CD14-positive monocyte (primary cell): ENCODE data around the gene ADA. TPM values are rescaled to one million over a fixed set of nuclear protein-coding genes. Genes with fewer than 3 reads are reported as not detected.

ENCODE experiments used
- DNase-seq, 3 donors: peaks; one replicate each; pipeline ENCODE4 v3.0.0-alpha.2; 2011 to 2022
- H2AFZ ChIP-seq: 2 replicates; pipeline ENCODE4 v1.6.0; 2012; ENCODE audit warnings: mild to moderate bottlenecking, low read depth, low read length, inconsistent platforms; ENCODE audit not compliant: insufficient read depth, poor library complexity, severe bottlenecking
- H3K27ac ChIP-seq, 2 donors: 1 replicate in 1 of 2; 2 replicates in 1 of 2; pipeline ENCODE4 v1.5.1; 2012 to 2013; ENCODE audit warnings: low read length in 2 of 2, control low read depth in 1 of 2, inconsistent platforms in 1 of 2, low read depth in 1 of 2, mild to moderate bottlenecking in 1 of 2
- H3K27me3 ChIP-seq, 2 donors: one replicate each; pipeline versions ENCODE4 v1.6.0 to v1.6.1; 2011 to 2013; ENCODE audit warnings: low read length in 2 of 2; ENCODE audit not compliant: control insufficient read depth in 2 of 2, insufficient read depth in 2 of 2
- H3K36me3 ChIP-seq, 2 donors: replicated peaks in 1 of 2; 1 replicate in 1 of 2; 2 replicates in 1 of 2; pipeline versions ENCODE4 v1.5.1 to v1.6.1; 2012 to 2013; ENCODE audit warnings: low read length in 2 of 2, control low read depth in 1 of 2, inconsistent platforms in 1 of 2, mild to moderate bottlenecking in 1 of 2; ENCODE audit not compliant: insufficient read depth in 2 of 2, control insufficient read depth in 1 of 2
- H3K4me1 ChIP-seq, 2 donors: 1 replicate in 1 of 2; 2 replicates in 1 of 2; pipeline versions ENCODE4 v1.5.1 to v1.6.1; 2012 to 2013; ENCODE audit warnings: low read length in 2 of 2, control low read depth in 1 of 2, inconsistent platforms in 1 of 2, mild to moderate bottlenecking in 1 of 2, moderate library complexity in 1 of 2; ENCODE audit not compliant: insufficient read depth in 2 of 2, control insufficient read depth in 1 of 2
- H3K4me2 ChIP-seq: replicated peaks from 2 replicates; pipeline ENCODE3; 2012; ENCODE audit warnings: low read length, moderate library complexity, mild to moderate bottlenecking; ENCODE audit not compliant: poor library complexity, severe bottlenecking; ENCODE audit errors: extremely low read depth
- H3K4me3 ChIP-seq, 3 experiments: fragments of 200-600 bp in 1 of 3; sonication (generic) in 1 of 3; replicated peaks in 1 of 3; 1 replicate in 2 of 3; 2 replicates in 1 of 3; pipeline ENCODE4 v1.5.1; 2011 to 2013; ENCODE audit warnings: low read length in 3 of 3, mild to moderate bottlenecking in 3 of 3, control low read depth in 2 of 3, low read depth in 2 of 3, inconsistent platforms in 1 of 3, moderate library complexity in 1 of 3
- H3K79me2 ChIP-seq: 2 replicates; pipeline ENCODE4 v1.6.0; 2012; ENCODE audit warnings: mild to moderate bottlenecking, control low read depth, inconsistent platforms, low read length, moderate library complexity; ENCODE audit not compliant: insufficient read depth
- H3K9ac ChIP-seq: 2 replicates; pipeline ENCODE4 v1.6.0; 2017; ENCODE audit warnings: low read length, mild to moderate bottlenecking; ENCODE audit not compliant: insufficient read depth, poor library complexity, severe bottlenecking
- H3K9me3 ChIP-seq, 2 donors: replicated peaks in 1 of 2; 1 replicate in 1 of 2; 2 replicates in 1 of 2; pipeline versions ENCODE4 v1.5.1 to v1.6.1; 2012 to 2013; ENCODE audit warnings: low read length in 2 of 2, control low read depth in 1 of 2; ENCODE audit not compliant: control insufficient read depth in 1 of 2, insufficient read depth in 1 of 2
- H4K20me1 ChIP-seq: 2 replicates; pipeline ENCODE4 v1.6.0; 2012; ENCODE audit warnings: mild to moderate bottlenecking, low read length, control low read depth, moderate library complexity; ENCODE audit not compliant: insufficient read depth
- H3K27ac Mint-ChIP-seq, 7 donors: one replicate each; pipeline ENCODE4 v1.8.0; 2020; ENCODE audit warnings: mild to moderate bottlenecking in 7 of 7, mixed read lengths in 7 of 7, moderate library complexity in 6 of 7, inconsistent platforms in 2 of 7
- H3K27me3 Mint-ChIP-seq, 3 donors: one replicate each; pipeline ENCODE4 v1.8.0; 2021 to 2022; ENCODE audit warnings: low read depth in 3 of 3, mild to moderate bottlenecking in 3 of 3, mixed read lengths in 3 of 3, moderate library complexity in 3 of 3, inconsistent platforms in 1 of 3
- H3K36me3 Mint-ChIP-seq, 2 donors: one replicate each; pipeline ENCODE4 v1.8.0; 2020; ENCODE audit warnings: mixed read lengths in 2 of 2, inconsistent platforms in 1 of 2, mild to moderate bottlenecking in 1 of 2
- H3K4me1 Mint-ChIP-seq: one replicate; pipeline ENCODE4 v1.8.0; 2020; ENCODE audit warnings: mild to moderate bottlenecking, mixed read lengths
- H3K4me3 Mint-ChIP-seq, 2 donors: one replicate each; pipeline ENCODE4 v1.8.0; 2020; ENCODE audit warnings: mild to moderate bottlenecking in 2 of 2, mixed read lengths in 2 of 2, moderate library complexity in 1 of 2
- H3K9me3 Mint-ChIP-seq, 7 donors: one replicate each; pipeline ENCODE4 v1.8.0; 2020 to 2022; ENCODE audit warnings: mixed read lengths in 7 of 7, mild to moderate bottlenecking in 6 of 7, moderate library complexity in 6 of 7, inconsistent platforms in 2 of 7
- CTCF ChIP-seq: fragments of 200-600 bp; IDR thresholded peaks from one replicate; pipeline ENCODE4 v1.8.0; 2022; ENCODE audit warnings: antibody characterized with exemption, mild to moderate bottlenecking
- WGBS: methylation state at CpG from one replicate; pipeline ENCODE4 v1.1.5; 2013; ENCODE audit warnings: missing lambda C conversion rate; ENCODE audit not compliant: insufficient coverage; 5-methylcytosine and 5-hydroxymethylcytosine counted together
- intact Hi-C, 2 donors: fragments of 100-400 bp; cut with micrococcal nuclease; formaldehyde crosslinking; loops; one replicate each; pipeline versions ENCODE4 v1.15.0 to v1.15.1; 2023
- polyA plus RNA-seq, 3 donors: library from polyadenylated mRNA; depleted of rRNA in 1 of 3; unstranded in 2 of 3; stranded (reverse) in 1 of 3; fragments of 300-500 nt in 2 of 3; fragments of >200 nt in 1 of 3; fragmentation: Illumina TruSeq in 2 of 3; gene quantifications; 1 replicate in 2 of 3; 2 replicates in 1 of 3; pipeline ENCODE4 v1.2.3, GENCODE V29; 2012 to 2021

The ADA gene
- polyA plus RNA-seq, 3 donors, result 11.1 to 17.2 (median 15.6) TPM

- Mint-ChIP-seq H3K4me3 (no peak overlapping the region), H3K36me3 (peaks cover 0 to 2% of the 10 kb centered on the region in 2 donors), H3K9me3 (peaks cover 0 to 8% (median 5%) of the 10 kb centered on the region in 7 donors), H3K4me1 (peaks cover 50% of the 10 kb centered on the region), H3K27me3 (peaks cover 1 to 5% (median 4%) of the 10 kb centered on the region in 3 donors), H3K27ac (peak overlapping the region in 5 of 7 donors; percentile 21 to 88 (median 42))
- H3K4me3 ChIP-seq, result no peak overlapping the region
- H4K20me1 ChIP-seq, result no peaks in the 10 kb centered on the region
- H3K9ac ChIP-seq, result no peak overlapping the region
- H3K79me2 ChIP-seq, result no peaks in the 10 kb centered on the region
- intact Hi-C loops, result loop anchor here in 1 of 2 donors (10.0 kb wide), 1 partner anchor 323 kb away; the partner anchor contains the start of genes STK4 and TOMM34
- no peak overlapping the region for H3K27ac ChIP-seq
- no peaks in the 10 kb centered on the region for H3K27me3 ChIP-seq
- TF ChIP-seq CTCF, result no peak
- peaks cover 50 to 53% of the 10 kb centered on the region in 2 donors for H3K4me1 ChIP-seq
- H3K4me2 ChIP-seq, result no peak overlapping the region
- no peak for DNase-seq
- H3K36me3 ChIP-seq, result no peaks in the 10 kb centered on the region
- H3K9me3 ChIP-seq, result peaks cover 0 to 5% of the 10 kb centered on the region in 2 donors
- H2AFZ ChIP-seq, result no peak overlapping the region
- 57% methylated on average over 5 of the region's 5 CpGs for WGBS
Measured at GRCh38 chr20:44641325-44641724, 10.2 kb downstream of the ADA start.

GRCh38 chr20:44640522-44640921 lies 11.0 kb downstream of the ADA start:
- Mint-ChIP-seq H3K4me3 (no peak overlapping the region), H3K27me3 (peaks cover 1 to 6% (median 4%) of the 10 kb centered on the region in 3 donors), H3K9me3 (peaks cover 0 to 8% (median 5%) of the 10 kb centered on the region in 7 donors), H3K36me3 (peaks cover 0 to 2% of the 10 kb centered on the region in 2 donors), H3K4me1 (peaks cover 42% of the 10 kb centered on the region), H3K27ac (peak overlapping the region in 2 of 7 donors; percentile 3 to 60)
- Histone ChIP-seq H3K27me3 (no peaks in the 10 kb centered on the region), H3K9me3 (peaks cover 0 to 5% of the 10 kb centered on the region in 2 donors), H3K4me3 (no peak overlapping the region), H3K9ac (no peak overlapping the region), H3K36me3 (no peaks in the 10 kb centered on the region), H3K4me2 (no peak overlapping the region), H2AFZ (no peak overlapping the region), H3K4me1 (peaks cover 42 to 45% of the 10 kb centered on the region in 2 donors), H3K79me2 (no peaks in the 10 kb centered on the region), H4K20me1 (no peaks in the 10 kb centered on the region), H3K27ac (no peak overlapping the region)
- 45% methylated on average over 1 of the region's 2 CpGs for WGBS
- no peak for TF ChIP-seq CTCF
- no peak for DNase-seq
- intact Hi-C loops, result loop anchor here in 1 of 2 donors (10.0 kb wide), 1 partner anchor 324 kb away; the partner anchor contains the start of genes STK4 and TOMM34
